Left colon (tissue), 2 donors: ENCODE measurements around the gene IQCB1. TPM values are rescaled to one million over a fixed set of nuclear protein-coding genes. Genes with fewer than 3 reads are reported as not detected.
"Not testable (repeated sequence)": the region's sequence is repeated elsewhere in the genome, so short reads cannot be mapped to it uniquely, and the experiment has no call there.

ENCODE experiments used
- ATAC-seq: fragments of 200-7000 bp; cut with Tn5 transposase; one replicate; pipeline ENCODE4 v1.9.1; 2020; ENCODE audit warnings: mild to moderate bottlenecking, moderate library complexity
- DNase-seq, 2 donors: peaks; one replicate each; pipeline ENCODE4 v3.0.0-alpha.2; 2020
- intact Hi-C, 2 donors: fragments of 100-400 bp; cut with DNase I in 1 of 2; cut with micrococcal nuclease in 1 of 2; formaldehyde crosslinking; loops; one replicate each; pipeline versions ENCODE4 v1.11.2 to v1.14.0; 2022; cut with DNase I, micrococcal nuclease
- total RNA-seq, 2 donors: library from RNA; stranded (reverse); fragmentation: NEBNext Ultra II Directional; extraction: Animal tissue kit (Norgen Biotek cat#: 25700); gene quantifications; one replicate each; pipeline ENCODE4 v1.2.1, GENCODE V29; 2021
- donor health status: DM: no; HTN: no; CAD: no.
- donor health status: DM: yes; HTN: yes; CAD: no.

The IQCB1 gene
- total RNA-seq, 2 donors from 2014 or later: 12.4 to 18.1 TPM

DNA sequence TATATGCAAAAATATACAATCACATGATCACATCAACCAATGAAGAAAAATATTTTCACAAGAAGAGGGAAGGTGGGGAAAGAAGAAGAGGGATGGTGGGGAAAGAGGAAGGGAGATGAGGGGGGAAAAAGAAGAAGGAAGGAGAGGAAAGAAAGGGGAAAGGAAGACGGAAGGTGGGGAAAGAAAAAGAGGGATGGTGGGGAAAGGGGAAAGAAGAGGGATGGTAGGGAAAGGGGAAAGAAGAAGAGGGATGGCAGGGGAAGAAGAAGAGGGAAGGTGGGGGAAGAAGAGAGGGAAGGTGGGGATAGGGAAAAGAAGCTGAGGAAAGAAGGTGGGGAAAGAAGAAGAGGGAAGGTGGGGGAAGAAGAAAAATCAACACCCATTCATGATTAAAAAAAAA, 82.1 kb downstream of the IQCB1 start:
- intact Hi-C loops: no loop called here
- ATAC-seq: no peak
- no peak for DNase-seq

DNA sequence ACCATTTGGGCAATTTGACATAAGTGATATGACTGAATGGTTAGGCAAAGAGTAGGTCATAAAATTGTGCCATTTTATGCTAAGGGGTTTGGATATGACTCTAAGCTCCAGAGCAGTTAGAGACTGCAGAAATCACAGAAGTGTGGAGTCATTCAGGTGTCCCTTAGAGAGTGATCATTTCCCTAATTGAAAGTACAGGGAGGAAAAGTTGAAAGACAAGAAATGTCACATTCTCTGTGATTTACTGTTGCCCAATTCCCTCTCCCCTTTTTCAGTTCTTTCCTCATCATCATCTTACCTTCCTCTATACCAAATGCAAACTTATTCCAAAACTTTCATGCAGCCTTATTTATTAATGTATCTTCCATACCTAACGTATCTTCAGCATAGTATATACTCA, 82.6 kb downstream of the IQCB1 start:
- DNase-seq (no peak), ATAC-seq (no peak)
- intact Hi-C loops: no loop called here

DNA sequence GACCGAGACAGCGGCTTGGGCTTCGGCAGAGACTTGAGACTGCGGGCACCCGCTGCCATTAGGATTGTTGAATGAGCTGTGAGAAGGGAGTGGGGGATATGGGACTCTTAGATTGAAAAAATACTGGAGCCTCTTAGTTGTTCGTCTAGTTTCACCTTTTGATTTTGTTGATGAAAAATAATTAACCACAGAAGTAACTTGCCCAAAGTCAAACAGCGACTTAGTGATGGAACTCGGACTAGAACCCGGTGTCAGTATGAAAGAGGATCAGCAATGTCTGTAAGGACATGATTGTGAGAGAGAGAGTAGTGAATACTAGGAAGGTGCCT, 84.8 kb downstream of the IQCB1 start:
- ATAC-seq (no peak), DNase-seq (no peak)
- intact Hi-C loops: no loop called here

DNA sequence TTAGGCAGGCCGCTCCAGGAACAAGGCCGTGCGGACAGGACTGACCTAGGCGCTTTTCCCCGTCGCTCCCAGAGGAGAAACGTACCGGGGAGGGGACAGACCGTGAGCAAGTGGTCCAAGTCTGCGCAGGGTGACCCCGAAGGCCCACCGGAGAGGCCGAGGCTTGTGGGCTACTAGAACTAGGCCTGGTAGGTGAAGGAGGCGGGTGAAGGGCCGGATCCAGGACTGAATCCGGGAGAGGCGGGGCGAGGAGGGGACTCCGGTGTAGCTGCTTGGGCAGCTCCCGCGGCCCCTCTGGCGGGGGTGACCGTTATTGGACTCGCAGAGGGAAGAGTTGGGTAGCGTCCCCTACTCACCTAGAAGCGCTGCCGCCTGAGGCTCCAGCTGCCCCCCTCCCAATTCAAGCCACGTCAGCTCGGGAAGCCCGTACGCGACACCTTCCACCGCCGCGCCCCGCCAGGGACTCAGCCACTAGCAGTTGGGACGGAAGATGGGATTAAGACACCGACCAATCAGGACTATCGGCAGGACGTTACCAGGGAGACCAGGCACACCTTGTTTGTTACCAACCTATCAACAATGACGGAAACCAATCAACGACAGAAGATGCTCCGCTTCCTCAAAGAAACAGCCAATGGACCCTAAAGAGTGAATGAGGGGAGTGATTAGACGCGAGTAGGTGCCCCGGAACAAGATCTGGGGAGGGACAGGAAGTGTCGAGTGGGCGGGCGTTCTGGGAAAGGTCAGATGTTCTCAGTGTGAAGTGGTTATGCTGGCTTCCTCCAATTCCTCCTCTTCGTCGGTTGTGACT, 85.4 kb downstream of the IQCB1 start, which contains the start of gene GOLGB1:
TSS of gene GOLGB1 (minus strand) at position 466 of the 811 bp plus-strand sequence. CDS start 18,770 bp downstream, outside the sequence.
- peak; percentile 93 to 97 for DNase-seq
- peak; percentile 92 for ATAC-seq
- intact Hi-C loops: no loop called here

DNA sequence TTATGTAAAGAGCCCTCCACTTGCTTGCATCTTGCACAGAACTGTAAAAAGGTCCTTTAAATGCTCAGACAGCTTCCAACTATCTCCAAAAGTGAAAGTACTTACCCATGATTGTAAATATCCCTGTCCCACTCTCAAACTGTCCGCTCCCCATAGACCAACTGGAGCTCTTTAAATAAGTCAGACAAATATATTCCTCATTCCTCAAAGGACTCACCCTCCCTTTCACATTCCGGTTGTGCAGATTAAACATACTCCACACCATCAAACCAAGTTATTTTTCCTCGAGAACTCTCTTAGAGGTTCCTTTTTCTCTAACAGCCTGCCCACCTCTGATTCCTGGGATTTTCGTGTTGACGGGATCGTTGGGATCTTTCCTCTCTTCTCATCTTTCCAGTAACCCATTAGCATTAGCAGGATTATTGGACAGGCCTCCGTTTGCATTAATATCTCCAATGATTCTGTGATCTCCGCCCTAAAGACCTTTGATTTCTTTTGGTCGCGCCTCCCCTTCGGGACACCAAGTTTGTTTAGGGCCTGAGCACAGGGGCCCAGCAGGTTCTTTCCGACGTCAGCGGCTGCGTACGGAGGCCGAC, 86.1 kb downstream of the IQCB1 start:
- peak in 1 of 2 donors; percentile 77 for DNase-seq
- peak; percentile 74 for ATAC-seq
- intact Hi-C loops: no loop called here

DNA sequence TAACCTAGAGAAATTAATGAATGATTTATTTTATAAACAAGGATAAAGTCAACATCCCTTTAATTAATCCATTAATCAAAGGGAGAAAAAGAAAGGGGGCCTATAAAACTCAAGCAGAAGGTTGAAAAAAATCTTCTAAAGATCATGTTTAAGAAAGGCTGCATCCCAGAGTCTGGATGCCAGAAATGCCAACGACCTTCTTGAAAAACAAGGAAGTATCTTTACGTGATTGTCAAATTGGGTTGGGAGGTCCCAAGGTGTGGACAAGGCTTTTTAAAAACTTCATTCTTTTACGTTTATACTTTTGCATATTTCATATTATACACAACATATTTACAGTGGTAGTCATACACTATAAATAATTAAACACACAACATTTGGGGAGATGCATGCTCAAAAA, 86.9 kb downstream of the IQCB1 start:
- intact Hi-C loops: no loop called here
- ATAC-seq: no peak
- DNase-seq: no peak

DNA sequence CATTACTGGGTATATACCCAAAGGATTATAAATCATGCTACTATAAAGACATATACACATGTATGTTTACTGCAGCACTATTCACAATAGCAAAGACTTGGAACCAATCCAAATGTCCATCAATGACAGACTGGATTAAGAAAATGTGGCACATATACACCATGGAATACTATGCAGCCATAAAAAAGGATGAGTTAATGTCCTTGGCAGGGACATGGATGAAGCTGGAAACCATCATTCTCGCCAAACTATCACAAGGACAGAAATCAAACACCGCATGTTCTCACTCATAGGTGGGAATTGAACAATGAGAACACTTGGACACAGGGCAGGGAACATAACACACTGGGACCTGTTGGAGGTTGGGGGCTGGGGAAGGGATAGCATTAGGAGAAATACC, 91.8 kb downstream of the IQCB1 start:
- DNase-seq, ATAC-seq, intact Hi-C loops: not testable (repeated sequence)

DNA sequence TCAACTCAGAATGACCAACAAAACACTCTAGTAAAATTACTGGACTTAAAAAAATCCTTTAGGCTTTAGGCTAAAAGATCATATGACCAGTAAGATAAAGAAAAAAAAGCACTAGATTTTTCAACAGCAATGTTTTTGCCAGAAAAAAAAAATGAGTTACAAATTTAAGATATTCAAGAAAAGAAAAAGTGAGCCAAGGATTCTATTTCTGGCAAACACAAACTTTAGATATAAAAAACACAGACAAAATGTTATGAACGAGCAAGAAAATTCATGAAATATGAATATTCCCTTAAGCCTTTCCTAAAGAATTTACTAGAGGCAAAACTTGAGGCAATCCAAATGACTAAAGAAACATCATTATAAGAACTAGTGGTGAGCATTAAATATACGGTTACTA, 94.0 kb downstream of the IQCB1 start:
- ATAC-seq (no peak), DNase-seq (no peak)
- intact Hi-C loops: no loop called here

DNA sequence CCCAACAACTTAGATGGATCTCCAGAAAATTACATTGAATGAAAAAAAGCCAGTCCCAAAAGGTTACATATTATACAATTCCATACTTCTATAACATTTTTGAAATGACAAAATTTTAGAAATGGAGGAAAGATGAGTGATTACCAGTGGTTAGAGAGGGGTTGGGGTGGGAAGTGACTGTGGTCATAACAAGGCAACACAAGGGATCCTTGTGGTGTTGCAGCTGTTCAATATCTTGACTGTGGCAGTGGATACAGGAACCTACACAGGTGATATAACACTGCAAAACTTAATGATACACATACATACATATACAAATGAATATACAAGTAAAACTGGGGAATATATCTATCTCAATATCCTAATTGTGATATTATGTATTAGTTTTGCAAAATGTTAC, 95.0 kb downstream of the IQCB1 start:
- DNase-seq: no peak
- no peak for ATAC-seq
- intact Hi-C loops: no loop called here

DNA sequence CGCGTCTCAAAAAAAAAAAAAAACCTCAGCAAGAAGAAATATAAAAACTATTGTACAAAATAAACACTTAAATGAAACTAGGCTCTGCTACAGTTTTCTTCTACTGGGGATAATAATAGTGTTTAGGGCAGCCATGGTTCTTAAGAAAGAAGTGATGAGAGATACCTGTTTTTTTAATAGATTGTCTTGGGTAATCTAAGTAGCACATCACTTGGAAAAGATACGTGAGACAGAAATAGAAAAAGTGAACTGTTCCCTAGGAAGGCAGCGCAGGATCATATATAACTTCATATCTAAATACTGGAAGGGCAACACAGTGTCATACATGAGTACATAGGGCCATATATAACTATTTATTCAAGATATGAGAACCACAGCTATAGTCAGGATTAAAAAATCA, 97.2 kb downstream of the IQCB1 start:
- DNase-seq: no peak
- intact Hi-C loops: no loop called here

DNA sequence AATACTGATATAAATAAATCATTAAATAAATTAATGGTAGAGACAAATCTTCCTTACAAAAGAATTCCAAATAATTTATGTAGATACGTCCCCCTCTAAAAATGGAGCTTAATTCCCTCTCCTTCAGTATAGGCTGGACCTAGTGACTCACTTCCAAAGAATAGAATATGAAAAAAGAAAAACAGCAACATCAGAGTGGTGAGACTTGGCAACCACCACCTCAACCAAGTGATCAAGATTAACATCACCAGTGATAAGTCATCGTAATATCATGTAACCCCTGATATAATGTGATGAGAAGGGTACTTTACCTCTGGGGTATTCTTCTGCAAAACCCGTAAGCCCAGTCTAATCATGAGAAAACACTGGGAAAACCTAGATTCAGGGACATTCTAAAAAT, 98.7 kb downstream of the IQCB1 start:
- ATAC-seq (no peak), DNase-seq (no peak)
- intact Hi-C loops: no loop called here

More for the DNA sequence above, 97.2 kb downstream of the IQCB1 start:
- ATAC-seq: no peak

DNA sequence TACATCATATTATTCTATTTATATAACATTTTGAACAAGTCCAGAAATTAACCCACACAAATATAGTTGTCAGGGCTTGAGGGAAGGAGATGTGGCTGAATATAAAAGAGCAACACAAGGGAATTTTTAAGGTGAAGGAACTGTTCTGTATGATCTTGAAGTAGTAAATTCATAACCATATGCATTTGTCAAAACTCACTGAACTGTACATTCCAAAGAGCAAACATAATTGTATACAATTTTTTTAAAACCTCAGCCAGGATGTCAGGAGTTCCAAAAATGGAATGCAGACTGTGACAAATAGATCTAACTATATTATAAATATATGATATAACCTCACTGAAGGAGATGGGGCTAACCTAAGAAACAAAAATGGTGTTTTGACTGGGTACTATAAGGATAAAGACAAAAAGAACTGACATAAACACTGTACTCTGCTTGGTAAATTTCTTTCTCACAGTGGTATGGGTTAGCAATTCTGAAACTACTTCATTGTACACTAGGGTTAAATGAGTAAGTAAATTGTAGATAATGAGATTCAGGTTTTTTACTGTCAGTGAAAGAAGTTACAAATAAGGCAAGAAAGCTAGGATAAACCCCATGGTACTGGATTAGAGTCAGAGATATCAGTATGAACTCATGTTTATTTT, 99.7 kb downstream of the IQCB1 start:
- intact Hi-C loops: no loop called here
- ATAC-seq (no peak), DNase-seq (no peak)

DNA sequence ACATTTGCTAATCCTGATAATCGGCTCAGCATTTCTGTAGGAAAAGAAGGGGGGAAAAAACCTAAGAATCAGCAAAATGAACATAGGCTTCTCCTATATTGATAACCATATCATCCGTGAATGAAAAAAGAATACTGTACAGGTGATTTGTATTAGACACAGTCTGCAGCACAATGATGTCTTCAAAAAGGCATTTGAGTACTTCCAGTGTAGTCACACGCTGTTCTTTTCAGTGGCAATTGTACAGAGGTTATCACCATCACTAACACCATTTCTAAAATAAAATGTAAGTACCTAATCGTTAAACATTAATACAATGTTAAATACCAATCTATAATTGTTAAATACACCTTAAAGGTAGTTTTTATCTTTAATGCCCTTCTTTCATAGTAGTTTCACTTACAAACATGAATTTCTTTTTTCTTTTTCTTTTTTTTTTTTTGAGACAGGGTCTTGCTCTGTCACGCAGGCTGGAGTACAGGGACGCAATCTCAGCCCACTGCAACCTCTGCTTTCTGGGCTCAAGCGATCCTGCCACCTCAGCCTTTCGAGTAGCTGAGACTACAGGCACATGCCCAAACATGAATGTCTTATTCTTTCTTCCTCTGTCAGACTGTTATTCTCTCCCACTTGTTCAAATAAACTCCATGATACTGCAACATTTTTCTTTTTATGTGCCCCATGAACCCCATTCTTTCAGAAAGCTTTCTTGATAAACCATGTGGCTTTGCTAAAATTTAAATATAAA, 103.7 kb downstream of the IQCB1 start:
- intact Hi-C loops: no loop called here
- DNase-seq (no peak), ATAC-seq (no peak)

DNA sequence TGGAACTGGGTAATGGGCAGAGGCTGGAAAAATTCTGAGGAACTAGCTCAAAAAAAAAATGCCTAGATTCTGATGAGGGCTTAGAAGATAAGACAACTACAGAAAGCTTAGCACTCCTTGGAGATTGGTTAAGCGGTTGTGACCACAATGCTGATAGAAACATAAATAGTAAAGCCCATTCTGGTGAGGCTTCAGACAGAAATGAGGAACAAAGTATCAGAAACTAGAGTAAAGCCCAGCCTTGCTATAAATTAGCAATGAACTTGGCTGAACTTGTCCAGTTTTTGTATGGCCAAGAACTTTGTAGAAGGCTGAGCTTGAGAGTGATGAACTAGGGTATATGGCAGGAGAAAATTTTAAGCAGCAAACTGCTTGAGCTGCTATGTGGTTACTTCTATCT, 110.7 kb downstream of the IQCB1 start:
- intact Hi-C loops: no loop called here
- ATAC-seq (no peak), DNase-seq (no peak)

DNA sequence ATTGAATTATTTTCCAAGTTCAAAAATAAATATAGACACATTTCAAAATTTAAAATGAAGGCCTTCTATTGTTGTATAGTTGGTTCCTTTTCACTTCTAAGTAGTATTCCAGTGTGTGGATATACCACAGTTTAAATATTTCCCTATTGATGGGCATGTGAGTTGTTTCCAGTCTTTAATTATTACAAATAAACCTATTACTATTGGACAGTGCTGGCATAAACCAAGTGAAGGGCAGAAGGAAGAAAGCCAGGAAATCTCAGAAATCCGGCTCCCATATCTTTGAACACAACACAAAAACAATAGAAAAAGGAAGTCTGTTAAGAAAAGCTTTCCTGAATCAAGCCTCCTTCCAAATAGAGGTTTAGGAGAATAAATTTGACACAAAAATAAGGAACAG, 111.4 kb downstream of the IQCB1 start:
- no peak for ATAC-seq
- no peak for DNase-seq
- intact Hi-C loops: no loop called here

DNA sequence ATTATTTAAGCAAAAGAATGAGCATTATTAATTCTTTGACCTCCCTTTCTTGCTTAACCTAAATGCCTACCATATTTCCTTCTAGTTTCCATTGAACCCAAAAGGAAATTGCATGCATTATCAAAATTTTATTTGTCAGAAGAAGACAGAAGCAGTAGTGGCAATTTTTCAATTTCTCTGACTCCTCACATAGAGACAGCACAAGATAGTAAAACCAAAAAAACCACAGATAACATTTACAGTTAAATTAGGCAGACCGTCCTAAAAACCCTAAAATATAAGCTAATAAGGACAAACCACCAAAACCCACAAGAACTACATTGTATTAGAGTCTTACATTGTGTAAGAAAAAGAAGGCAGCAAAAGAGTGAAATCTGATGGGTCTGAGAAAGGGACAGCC, 112.4 kb downstream of the IQCB1 start:
- intact Hi-C loops: no loop called here
- no peak for ATAC-seq
- DNase-seq: no peak

DNA sequence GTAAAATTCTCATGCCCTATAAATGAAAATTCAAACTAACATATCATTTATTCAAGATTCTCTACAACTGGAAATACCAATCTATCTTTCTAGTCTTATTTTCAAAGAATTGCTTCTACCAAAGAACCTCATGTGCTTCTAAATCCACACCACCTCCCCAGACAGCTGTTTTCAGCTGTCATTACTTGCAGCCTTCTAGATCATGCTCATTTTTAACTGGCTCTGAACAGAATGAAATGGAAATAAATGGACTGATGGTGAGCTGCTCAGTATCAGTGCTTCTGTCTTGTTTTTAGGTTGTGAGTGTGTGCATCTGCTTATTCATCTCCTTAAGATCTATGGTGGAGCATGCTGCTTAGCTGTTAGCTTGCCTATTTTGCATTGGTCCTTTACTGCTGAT, 114.7 kb downstream of the IQCB1 start:
- DNase-seq (no peak), ATAC-seq (no peak)
- intact Hi-C loops: no loop called here
